ENCODE results near the gene DNAJB6.

GRCh38 chr7:157442993-157443831, 106.4 kb downstream of the DNAJB6 start:
- TF ChIP-seq CTCF (IDR thresholded peaks at IDR 0.05 in 2 of 3, conservative IDR thresholded peaks at IDR 0.05 in 1 of 3; ENCODE audit: borderline replicate concordance in 1 of 3, insufficient read depth in 1 of 3, low read depth in 2 of 3, low read length in 2 of 3) (no peak), SRF (IDR thresholded peaks at IDR 0.05; ENCODE audit: low read depth) (no peak)
